HepG2 (cell line): Measurements from ENCODE around the gene PRR23E. TPM values are rescaled to one million over a fixed set of nuclear protein-coding genes. Genes with fewer than 3 reads are reported as not detected.

Source experiments
- ATAC-seq: fragments of 200-7000 bp; cut with Tn5 transposase; 3 replicates; pipeline ENCODE4 v1.9.1; 2020; ENCODE audit warnings: mild to moderate bottlenecking, moderate library complexity
- BruUV-seq: library from RNA; stranded (reverse); fragments of 400-500 nt; replicated peaks from 2 replicates; lab custom pipeline; 2021; lab: Mats Ljungman, UMichigan
- CTCF ChIA-PET: fragments of 300-600 bp; formaldehyde crosslinking; extraction: SDS; loops from one replicate; lab custom pipeline; 2021; ENCODE audit warnings: low total read pairs, inconsistent platforms, low intra/inter-chr PET ratio; lab: Yijun Ruan, JAX
- POLR2A ChIA-PET: fragments of 350-600 bp; sonication (Branson Sonifier 250); formaldehyde crosslinking; loops from one replicate; lab custom pipeline; 2020; ENCODE audit warnings: antibody characterized with exemption, inconsistent platforms; lab: Yijun Ruan, JAX
- DNase-seq: peaks from one replicate; pipeline ENCODE4 v3.0.0-alpha.2; 2015; ENCODE audit warnings: low spot score
- FAIRE-seq: peaks from 3 replicates; lab custom pipeline; 2011; peaks lifted over from hg19 to GRCh38; lab: Jason Lieb, UNC
- H2AFZ ChIP-seq: one replicate; pipeline ENCODE4 v1.6.1; 2011; ENCODE audit warnings: low read length, inconsistent platforms
- H3K27ac ChIP-seq: fragments of 300-600 bp; 3 replicates; pipeline ENCODE4 v1.8.0; 2011; ENCODE audit warnings: mixed run types, mild to moderate bottlenecking, mixed read lengths, low read length, inconsistent platforms; ENCODE audit not compliant: insufficient read depth; ENCODE audit errors: extremely low read length
- H3K27me3 ChIP-seq, 2 experiments: fragments of 200-600 bp in 1 of 2; 2 replicates in 1 of 2; 3 replicates in 1 of 2; pipeline versions ENCODE4 v1.6.0 to v1.8.0; 2011; ENCODE audit warnings: low read length in 2 of 2, mild to moderate bottlenecking in 2 of 2, moderate library complexity in 2 of 2, inconsistent platforms in 1 of 2; ENCODE audit not compliant: insufficient read depth in 2 of 2, control insufficient read depth in 1 of 2
- H3K36me3 ChIP-seq, 2 experiments: fragments of 200-600 bp in 1 of 2; replicated peaks in 1 of 2; 2 replicates in 1 of 2; 3 replicates in 1 of 2; pipeline versions ENCODE4 v1.5.1 to v1.8.0; 2011; ENCODE audit warnings: low read length in 2 of 2, inconsistent platforms in 1 of 2; ENCODE audit not compliant: insufficient read depth in 2 of 2, control insufficient read depth in 1 of 2
- H3K4me1 ChIP-seq: 2 replicates; pipeline ENCODE4 v1.5.1; 2012; ENCODE audit warnings: low read length, inconsistent platforms; ENCODE audit not compliant: insufficient read depth
- H3K4me2 ChIP-seq: 2 replicates; pipeline ENCODE4 v1.6.0; 2011; ENCODE audit warnings: low read depth, low read length, inconsistent platforms
- H3K4me3 ChIP-seq, 3 experiments: fragments of 200-600 bp in 1 of 3; sonication (generic), shearing (Covaris generic) in 1 of 3; replicated peaks in 1 of 3; 2 replicates each; pipeline ENCODE4 v1.5.1; 2011 to 2016; ENCODE audit warnings: low read length in 3 of 3, inconsistent platforms in 2 of 3, low read depth in 2 of 3, mild to moderate bottlenecking in 2 of 3, control low read depth in 1 of 3, mixed read lengths in 1 of 3; ENCODE audit not compliant: insufficient read depth in 1 of 3
- H3K79me2 ChIP-seq: one replicate; pipeline ENCODE4 v1.6.1; 2011; ENCODE audit warnings: low read length, inconsistent platforms; ENCODE audit not compliant: insufficient read depth
- H3K9ac ChIP-seq: 2 replicates; pipeline ENCODE4 v1.6.0; 2011; ENCODE audit warnings: mild to moderate bottlenecking, low read depth, low read length, inconsistent platforms; ENCODE audit not compliant: insufficient read depth
- H3K9me3 ChIP-seq: 2 replicates; pipeline ENCODE4 v1.5.1; 2012; ENCODE audit warnings: mild to moderate bottlenecking, low read length
- H4K20me1 ChIP-seq: 2 replicates; pipeline ENCODE4 v1.6.0; 2011; ENCODE audit warnings: inconsistent platforms, mild to moderate bottlenecking, low read length, moderate library complexity; ENCODE audit not compliant: insufficient read depth
- ATM ChIP-seq: fragments of 450-650 bp; IDR thresholded peaks from 2 replicates; pipeline ENCODE4 v1.7.1; 2017; ENCODE audit warnings: mild to moderate bottlenecking, borderline replicate concordance
- DDIT3 ChIP-seq: sonication (generic); formaldehyde crosslinking; IDR thresholded peaks from 2 replicates; pipeline ENCODE4 v1.4.0; 2020; ENCODE audit warnings: mild to moderate bottlenecking, missing genetic modification reagents
- GMEB1 ChIP-seq: sonication (generic); formaldehyde crosslinking; IDR thresholded peaks from 2 replicates; pipeline ENCODE4 v1.5.1; 2020; ENCODE audit warnings: missing genetic modification reagents, mild to moderate bottlenecking, borderline replicate concordance
- GPN1 ChIP-seq: sonication (generic); formaldehyde crosslinking; IDR thresholded peaks from 2 replicates; pipeline ENCODE4 v1.5.1; 2020; ENCODE audit warnings: missing genetic modification reagents, borderline replicate concordance
- HCFC1 ChIP-seq: fragments of 150-350 bp; IDR thresholded peaks from 2 replicates; pipeline ENCODE4 v1.6.1; 2014; ENCODE audit warnings: low read depth, low read length
- HOXA5 ChIP-seq: sonication (generic); formaldehyde crosslinking; IDR thresholded peaks from 2 replicates; pipeline ENCODE4 v1.4.0; 2020; ENCODE audit warnings: missing genetic modification reagents
- MTA1 ChIP-seq: sonication (generic); formaldehyde crosslinking; IDR thresholded peaks from 2 replicates; pipeline ENCODE4 v1.4.0; 2020; ENCODE audit warnings: missing genetic modification reagents, mild to moderate bottlenecking, borderline replicate concordance
- PHF5A ChIP-seq: IDR thresholded peaks from one replicate; pipeline ENCODE4 v1.6.1; 2018; ENCODE audit warnings: low read depth, missing genetic modification reagents; ENCODE audit not compliant: unreplicated experiment
- SNAPC2 ChIP-seq: sonication (generic); formaldehyde crosslinking; IDR thresholded peaks from 2 replicates; pipeline ENCODE4 v1.8.1; 2022; ENCODE audit warnings: mild to moderate bottlenecking, missing genetic modification reagents
- ZC3H13 ChIP-seq: sonication (generic); formaldehyde crosslinking; IDR thresholded peaks from 2 replicates; pipeline ENCODE4 v1.8.1; 2023; ENCODE audit warnings: mild to moderate bottlenecking, missing genetic modification reagents, moderate library complexity
- ZNF652 ChIP-seq: IDR thresholded peaks from 2 replicates; pipeline ENCODE4 v1.6.1; 2016; ENCODE audit warnings: low read depth, borderline replicate concordance
- WGBS: methylation state at CpG from one replicate; pipeline ENCODE4 v1.1.6; 2017; ENCODE audit warnings: low lambda C conversion rate; 5-methylcytosine and 5-hydroxymethylcytosine counted together
- in situ Hi-C: cut with HindIII; loops from 2 replicates; pipeline ENCODE4 v1.10.0; 2017; ENCODE audit warnings: low pct_unique_long_range_greater_than_20kb; ENCODE audit not compliant: extremely low pct_ligation_motif_present
- intact Hi-C: fragments of 100-400 bp; cut with micrococcal nuclease; formaldehyde crosslinking; loops from one replicate; pipeline ENCODE4 v1.10.0; 2022; ENCODE audit not compliant: unreplicated experiment
- polyA plus RNA-seq, 8 experiments: library from polyadenylated mRNA; depleted of rRNA in 3 of 8; stranded (reverse) in 7 of 8; unstranded in 1 of 8; fragments of >200 nt; fragmentation: Illumina TruSeq in 4 of 8; extraction: Trizol in 4 of 8; gene quantifications; 2 replicates each; pipeline versions ENCODE4 v1.2.1 to v1.2.3, GENCODE V29; 2011 to 2016; ENCODE audit warnings: low read depth in 4 of 8, missing spikeins in 1 of 8, mixed read lengths in 1 of 8; ENCODE audit not compliant: insufficient read depth in 1 of 8
- total RNA-seq, 5 experiments: library from RNA; depleted of rRNA; stranded (reverse); fragments of >200 nt; fragmentation: Illumina TruSeq; extraction: Trizol; gene quantifications; 2 replicates each; pipeline ENCODE4 v1.2.3, GENCODE V29; 2016; ENCODE audit warnings: low read depth in 1 of 5

PRR23E gene
- total and polyA plus RNA-seq, 2 of the 13 experiments (the other 11 are each of a cell fraction or from before 2014, with no cell fraction given) = not detected

DNA sequence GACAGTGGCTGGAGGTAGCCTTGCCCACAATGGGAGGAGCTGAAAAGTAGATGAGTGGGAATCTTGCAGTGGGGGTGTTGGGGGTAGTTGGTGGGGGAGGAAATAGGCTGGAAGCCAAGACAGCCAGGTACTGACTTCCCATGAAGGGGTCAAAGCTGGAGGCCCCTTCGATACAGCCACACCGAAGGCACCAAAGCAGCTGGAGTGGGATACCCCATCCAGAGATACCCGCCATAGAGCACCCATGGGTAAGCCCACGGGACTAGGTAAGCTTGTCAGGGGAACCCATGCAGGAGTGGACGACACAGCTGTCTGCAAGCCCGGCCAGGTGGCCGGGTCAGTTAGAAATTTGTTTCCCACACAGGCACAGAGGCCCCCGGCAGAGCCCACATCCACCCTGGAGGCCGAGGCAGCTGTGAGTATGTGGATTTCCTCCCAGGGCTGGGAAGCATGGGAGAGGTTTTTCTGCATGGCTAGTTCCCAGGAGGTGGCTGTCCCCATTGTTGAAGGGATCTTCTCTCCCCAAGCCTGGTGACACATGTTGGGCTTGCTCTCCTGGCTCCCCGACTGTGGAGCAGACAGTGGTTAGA lies 28.6 kb downstream of the PRR23E start:
- POLR2A ChIA-PET = no interaction called here

More for the DNA sequence above, 28.6 kb downstream of the PRR23E start:
- intact Hi-C loops (no loop called here), in situ Hi-C loops (no loop called here)
- H3K27ac ChIP-seq = no peak overlapping the region
- peaks cover 2 to 44% of the 10 kb centered on the region in 2 experiments; a peak in 4 of 5 replicates for H3K27me3 ChIP-seq
- H4K20me1 ChIP-seq = no peaks in the 10 kb centered on the region
- CTCF ChIA-PET = no interaction called here
- BruUV-seq = no TSS peak
- ATAC-seq (no peak), FAIRE-seq (no peak), DNase-seq (no peak)
- peaks cover 2% of the 10 kb centered on the region; the same call in 1 of the 2 replicates for H3K4me1 ChIP-seq
- no peak overlapping the region for H3K4me2 ChIP-seq
- no peak for TF ChIP-seq PHF5A (CRISPR knock-in tag)
- TF ChIP-seq GMEB1 (CRISPR knock-in tag) = no peak
- TF ChIP-seq HCFC1 = no peak
- no peak for TF ChIP-seq ZNF652 (CRISPR knock-in tag)
- no peak for TF ChIP-seq HOXA5 (CRISPR knock-in tag)
- TF ChIP-seq ATM = no peak
- no peak for TF ChIP-seq GPN1
- no peak for TF ChIP-seq DDIT3
- TF ChIP-seq ZC3H13 (CRISPR knock-in tag) = no peak
- TF ChIP-seq SNAPC2 (CRISPR knock-in tag) = no peak
- TF ChIP-seq MTA1 (CRISPR knock-in tag) = no peak
- H3K9ac ChIP-seq = no peak overlapping the region
- no peaks in the 10 kb centered on the region for H3K9me3 ChIP-seq
- no peaks in the 10 kb centered on the region for H3K79me2 ChIP-seq
- H2AFZ ChIP-seq = no peak overlapping the region
- no peaks in the 10 kb centered on the region for H3K36me3 ChIP-seq
- no peak overlapping the region for H3K4me3 ChIP-seq
- WGBS = 15% methylated on average over 5 of the region's 10 CpGs
